DND-41 (cell line): ENCODE results near the gene AMER2.

ENCODE experiments used
- EZH2 ChIP-seq: IDR thresholded peaks from 3 replicates; pipeline ENCODE4 v1.6.1; 2012; ENCODE audit warnings: borderline replicate concordance, low read depth, mild to moderate bottlenecking, moderate library complexity, low read length, inconsistent platforms; ENCODE audit not compliant: severe bottlenecking
- TF ChIP-seq, protein P1 (sequence below): IDR thresholded peaks from 2 replicates; pipeline ENCODE4 v1.5.1; 2012; ENCODE audit warnings: borderline replicate concordance, low read length, moderate library complexity, mild to moderate bottlenecking; ENCODE audit not compliant: poor library complexity, severe bottlenecking; ENCODE audit errors: extremely low read depth

DNA sequence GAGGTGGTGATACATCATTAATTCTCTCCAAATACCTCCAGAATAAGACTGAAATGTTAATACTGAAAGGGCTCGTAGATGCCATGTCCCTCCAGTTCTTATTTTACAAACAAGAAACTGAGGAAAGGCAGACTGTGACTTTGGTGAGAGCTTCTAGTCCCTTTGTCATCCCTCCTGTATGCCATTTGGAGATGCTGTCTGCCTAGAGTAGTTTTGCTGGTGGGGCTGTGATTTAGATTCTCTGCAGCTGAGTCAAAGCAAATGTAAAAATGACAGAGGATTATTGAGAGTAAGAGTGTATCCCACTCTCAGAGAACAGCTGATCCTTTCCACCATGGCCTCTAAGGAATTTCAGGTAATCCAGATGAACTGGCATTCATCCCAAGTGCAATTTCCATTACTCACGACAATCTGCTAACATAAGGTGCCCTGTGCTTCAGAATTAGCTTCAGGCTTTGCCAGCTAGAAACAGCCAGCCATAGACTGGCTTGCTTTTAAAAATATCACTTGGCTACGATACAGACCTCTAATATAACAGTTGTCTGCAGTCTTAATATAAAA, 59.3 kb downstream of the AMER2 start:
- TF ChIP-seq, protein P1, sequence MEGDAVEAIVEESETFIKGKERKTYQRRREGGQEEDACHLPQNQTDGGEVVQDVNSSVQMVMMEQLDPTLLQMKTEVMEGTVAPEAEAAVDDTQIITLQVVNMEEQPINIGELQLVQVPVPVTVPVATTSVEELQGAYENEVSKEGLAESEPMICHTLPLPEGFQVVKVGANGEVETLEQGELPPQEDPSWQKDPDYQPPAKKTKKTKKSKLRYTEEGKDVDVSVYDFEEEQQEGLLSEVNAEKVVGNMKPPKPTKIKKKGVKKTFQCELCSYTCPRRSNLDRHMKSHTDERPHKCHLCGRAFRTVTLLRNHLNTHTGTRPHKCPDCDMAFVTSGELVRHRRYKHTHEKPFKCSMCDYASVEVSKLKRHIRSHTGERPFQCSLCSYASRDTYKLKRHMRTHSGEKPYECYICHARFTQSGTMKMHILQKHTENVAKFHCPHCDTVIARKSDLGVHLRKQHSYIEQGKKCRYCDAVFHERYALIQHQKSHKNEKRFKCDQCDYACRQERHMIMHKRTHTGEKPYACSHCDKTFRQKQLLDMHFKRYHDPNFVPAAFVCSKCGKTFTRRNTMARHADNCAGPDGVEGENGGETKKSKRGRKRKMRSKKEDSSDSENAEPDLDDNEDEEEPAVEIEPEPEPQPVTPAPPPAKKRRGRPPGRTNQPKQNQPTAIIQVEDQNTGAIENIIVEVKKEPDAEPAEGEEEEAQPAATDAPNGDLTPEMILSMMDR = no peak
- no peak for TF ChIP-seq EZH2
